OCI-LY3 (cell line): ENCODE results near the gene DIRAS2.

Experiments used
- H2AFZ ChIP-seq: fragments of 200-600, 300-600 bp; shearing (Covaris generic); 2 replicates; pipeline ENCODE4 v1.6.0; 2014; ENCODE audit warnings: antibody characterized with exemption, low read depth, low read length
- H3K27ac ChIP-seq: fragments of 200-600, 300-600 bp; sonication (generic); 2 replicates; pipeline ENCODE4 v1.5.1; 2014; ENCODE audit warnings: mild to moderate bottlenecking, low read length, moderate library complexity, mixed read lengths
- H3K27me3 ChIP-seq: fragments of 200-600, 300-600 bp; sonication (generic); 2 replicates; pipeline ENCODE4 v1.6.1; 2014; ENCODE audit warnings: low read depth, low read length, mixed read lengths
- H3K36me3 ChIP-seq: fragments of 200-600, 300-600 bp; sonication (generic); replicated peaks from 2 replicates; pipeline ENCODE3; 2014; ENCODE audit warnings: low read depth, low read length, mixed read lengths
- H3K4me1 ChIP-seq: fragments of 300-600, 200-600 bp; sonication (generic); 2 replicates; pipeline ENCODE4 v1.6.1; 2014; ENCODE audit warnings: low read length, mixed read lengths
- H3K4me2 ChIP-seq: fragments of 200-600, 300-600 bp; sonication (generic); 2 replicates; pipeline ENCODE4 v1.6.1; 2014; ENCODE audit warnings: low read length, mixed read lengths
- H3K4me3 ChIP-seq: fragments of 300-600, 200-600 bp; sonication (generic); 2 replicates; pipeline ENCODE4 v1.5.1; 2014; ENCODE audit warnings: antibody characterized with exemption, mild to moderate bottlenecking, low read length, moderate library complexity
- H3K79me2 ChIP-seq: fragments of 300-600, 200-600 bp; shearing (Covaris generic); 2 replicates; pipeline ENCODE4 v1.6.1; 2014; ENCODE audit warnings: mild to moderate bottlenecking, low read length, mixed read lengths
- H3K9ac ChIP-seq: fragments of 300-600, 200-600 bp; shearing (Covaris generic); 2 replicates; pipeline ENCODE4 v1.6.0; 2014; ENCODE audit warnings: mild to moderate bottlenecking, low read length, moderate library complexity
- H3K9me3 ChIP-seq: fragments of 200-600, 300-600 bp; shearing (Covaris generic); 2 replicates; pipeline ENCODE4 v1.6.1; 2014; ENCODE audit warnings: low read length, mixed read lengths; ENCODE audit not compliant: insufficient read depth
- H4K20me1 ChIP-seq: fragments of 200-600, 300-600 bp; sonication (generic); 2 replicates; pipeline ENCODE4 v1.6.1; 2016; ENCODE audit warnings: low read length, mixed read lengths; ENCODE audit not compliant: insufficient read depth
- EZH2phosphoT487 ChIP-seq: fragments of 200-600 bp; shearing (Covaris generic); IDR thresholded peaks from 2 replicates; pipeline ENCODE4 v1.6.1; 2018; ENCODE audit warnings: antibody characterized with exemption, mixed run types, low read depth
- TF ChIP-seq, protein P1 (sequence below): fragments of 200-600, 300-600 bp; sonication (generic); IDR thresholded peaks from 2 replicates; pipeline ENCODE4 v1.5.1; 2014; ENCODE audit warnings: antibody characterized with exemption, low read length, low read depth

Gene DIRAS2

DNA sequence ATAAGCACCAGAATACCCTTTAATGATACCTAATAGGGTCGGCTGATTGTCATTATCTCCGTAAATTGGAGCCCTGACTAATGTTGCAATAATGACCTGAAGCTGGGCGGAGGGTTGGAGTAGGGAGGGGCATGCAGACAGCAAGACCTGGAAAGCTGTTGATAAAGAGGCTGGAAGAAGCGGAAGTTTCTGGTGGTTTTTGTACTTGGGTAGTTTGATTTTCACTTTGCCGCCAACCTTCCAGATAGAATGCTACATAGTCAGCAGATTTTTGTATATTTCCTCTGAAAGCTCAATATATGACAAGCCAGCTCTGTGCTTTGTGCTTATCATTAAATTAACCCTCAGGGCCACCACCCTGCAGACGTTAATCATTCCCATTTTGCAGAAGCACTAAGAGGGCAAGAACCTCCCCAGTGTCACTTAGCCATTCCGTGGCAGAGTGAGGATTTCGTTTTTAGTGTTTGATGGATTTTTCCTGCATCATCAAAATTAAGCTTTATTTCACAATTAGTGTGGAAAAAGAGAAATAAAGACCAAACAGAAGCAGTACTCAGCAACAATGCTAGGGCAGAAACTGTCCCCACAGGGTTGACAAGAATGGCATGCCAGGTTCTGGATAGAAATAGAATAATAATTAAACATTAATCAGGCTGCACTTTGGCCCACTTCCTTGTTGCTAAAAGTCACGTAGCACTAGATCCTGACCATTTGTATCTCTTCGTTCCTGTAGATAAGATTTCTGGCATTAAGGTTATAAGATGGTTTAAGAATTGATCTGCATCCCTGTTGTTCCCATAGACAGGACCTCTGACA lies 34.7 kb downstream of the DIRAS2 start:
- Histone ChIP-seq H3K9ac (no peak overlapping the region), H3K4me2 (no peak overlapping the region), H3K4me1 (no peaks in the 10 kb centered on the region), H3K4me3 (no peak overlapping the region), H3K27ac (no peak overlapping the region), H3K36me3 (no peaks in the 10 kb centered on the region), H3K27me3 (peaks cover 18% of the 10 kb centered on the region; the same call in 1 of the 2 replicates), H4K20me1 (no peaks in the 10 kb centered on the region), H2AFZ (no peak overlapping the region), H3K9me3 (no peaks in the 10 kb centered on the region), H3K79me2 (no peaks in the 10 kb centered on the region)
- TF ChIP-seq, protein P1, sequence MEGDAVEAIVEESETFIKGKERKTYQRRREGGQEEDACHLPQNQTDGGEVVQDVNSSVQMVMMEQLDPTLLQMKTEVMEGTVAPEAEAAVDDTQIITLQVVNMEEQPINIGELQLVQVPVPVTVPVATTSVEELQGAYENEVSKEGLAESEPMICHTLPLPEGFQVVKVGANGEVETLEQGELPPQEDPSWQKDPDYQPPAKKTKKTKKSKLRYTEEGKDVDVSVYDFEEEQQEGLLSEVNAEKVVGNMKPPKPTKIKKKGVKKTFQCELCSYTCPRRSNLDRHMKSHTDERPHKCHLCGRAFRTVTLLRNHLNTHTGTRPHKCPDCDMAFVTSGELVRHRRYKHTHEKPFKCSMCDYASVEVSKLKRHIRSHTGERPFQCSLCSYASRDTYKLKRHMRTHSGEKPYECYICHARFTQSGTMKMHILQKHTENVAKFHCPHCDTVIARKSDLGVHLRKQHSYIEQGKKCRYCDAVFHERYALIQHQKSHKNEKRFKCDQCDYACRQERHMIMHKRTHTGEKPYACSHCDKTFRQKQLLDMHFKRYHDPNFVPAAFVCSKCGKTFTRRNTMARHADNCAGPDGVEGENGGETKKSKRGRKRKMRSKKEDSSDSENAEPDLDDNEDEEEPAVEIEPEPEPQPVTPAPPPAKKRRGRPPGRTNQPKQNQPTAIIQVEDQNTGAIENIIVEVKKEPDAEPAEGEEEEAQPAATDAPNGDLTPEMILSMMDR: no peak
- TF ChIP-seq EZH2phosphoT487: no peak

DNA sequence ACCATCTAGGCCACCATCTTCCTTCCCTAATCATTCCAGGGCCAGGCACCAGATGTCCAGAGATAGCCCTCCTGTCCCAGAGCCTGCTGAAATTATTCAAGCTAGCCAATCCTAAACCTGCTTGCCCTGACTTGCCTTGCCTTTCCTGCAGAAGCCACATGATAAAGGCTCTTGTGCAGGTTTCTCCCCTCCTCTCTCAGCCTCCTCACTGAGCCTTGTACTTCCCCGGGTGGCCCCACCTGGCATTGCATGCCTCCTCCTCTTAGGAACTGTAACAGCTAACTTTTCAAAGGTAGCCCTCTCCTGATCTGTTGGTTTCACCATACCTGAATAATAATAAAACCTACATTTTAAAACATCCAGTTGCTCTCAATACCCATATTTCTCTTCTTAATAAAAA lies 42.6 kb downstream of the DIRAS2 start:
- Histone ChIP-seq H3K4me2 (no peak overlapping the region), H3K4me3 (no peak overlapping the region), H3K9me3 (no peaks in the 10 kb centered on the region), H3K27ac (no peak overlapping the region), H3K79me2 (no peaks in the 10 kb centered on the region), H3K27me3 (peaks cover 10% of the 10 kb centered on the region; the same call in 1 of the 2 replicates), H3K36me3 (no peaks in the 10 kb centered on the region), H3K9ac (no peak overlapping the region), H2AFZ (no peak overlapping the region), H4K20me1 (no peaks in the 10 kb centered on the region), H3K4me1 (no peaks in the 10 kb centered on the region)
- TF ChIP-seq, protein P1: no peak

DNA sequence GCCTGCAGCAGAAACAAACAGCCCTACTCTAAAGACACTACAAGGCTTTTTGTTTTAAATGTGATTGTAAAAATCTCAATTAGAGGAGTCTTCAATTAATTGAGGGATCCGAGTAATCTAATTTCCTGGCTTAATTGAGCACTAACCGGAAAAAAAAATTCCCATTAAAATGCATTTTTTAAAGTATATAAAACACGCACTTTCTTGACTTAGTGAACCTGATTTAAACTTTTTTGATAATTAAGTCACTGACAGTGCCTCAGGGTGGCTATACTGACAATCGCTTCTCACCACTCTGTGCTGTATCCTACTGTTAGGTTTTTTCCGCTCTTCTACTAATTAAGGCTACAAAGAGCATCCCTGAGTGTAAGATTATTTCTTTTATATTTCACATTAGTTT lies 44.4 kb downstream of the DIRAS2 start:
- no peaks in the 10 kb centered on the region for H3K79me2 ChIP-seq
- H2AFZ ChIP-seq: no peak overlapping the region
- H3K4me2 ChIP-seq: no peak overlapping the region
- no peaks in the 10 kb centered on the region for H4K20me1 ChIP-seq
- H3K36me3 ChIP-seq: no peaks in the 10 kb centered on the region
- 0 out of 2 replicates have a peak, but pooled peaks cover 4% of the 10 kb centered on the region for H3K27me3 ChIP-seq
- no peak overlapping the region for H3K4me3 ChIP-seq
- no peak overlapping the region for H3K27ac ChIP-seq
- no peaks in the 10 kb centered on the region for H3K4me1 ChIP-seq
- H3K9ac ChIP-seq: no peak overlapping the region
- H3K9me3 ChIP-seq: no peaks in the 10 kb centered on the region
- TF ChIP-seq EZH2phosphoT487: no peak
- TF ChIP-seq, protein P1: no peak

DNA sequence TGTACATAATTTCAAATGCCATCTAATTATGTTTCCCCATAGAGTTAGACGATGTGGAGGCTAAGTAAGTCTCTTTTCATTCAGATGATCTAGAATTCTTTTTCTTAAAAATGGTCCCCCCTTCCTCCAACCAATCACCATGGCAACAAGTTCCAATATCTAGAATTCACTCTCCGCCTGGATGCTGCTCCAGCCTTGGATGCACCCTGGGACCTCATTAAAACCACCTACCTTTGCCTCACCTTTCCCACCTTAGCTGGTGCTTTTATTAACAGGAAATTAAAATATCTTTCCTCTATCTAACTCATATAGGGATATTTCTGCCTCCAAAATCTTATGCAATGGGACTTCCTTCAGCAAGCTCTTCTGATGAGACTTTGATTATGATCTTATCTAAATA lies 49.0 kb downstream of the DIRAS2 start:
- peaks cover 3% of the 10 kb centered on the region; the same call in 1 of the 2 replicates for H3K27me3 ChIP-seq
- H3K27ac ChIP-seq: no peak overlapping the region
- TF ChIP-seq, protein P1: no peak
- TF ChIP-seq EZH2phosphoT487: no peak
- no peaks in the 10 kb centered on the region for H4K20me1 ChIP-seq
- no peak overlapping the region for H2AFZ ChIP-seq
- no peak overlapping the region for H3K9ac ChIP-seq
- no peaks in the 10 kb centered on the region for H3K9me3 ChIP-seq
- no peaks in the 10 kb centered on the region for H3K79me2 ChIP-seq
- H3K4me1 ChIP-seq: no peaks in the 10 kb centered on the region
- H3K4me2 ChIP-seq: no peak overlapping the region
- H3K4me3 ChIP-seq: no peak overlapping the region
- no peaks in the 10 kb centered on the region for H3K36me3 ChIP-seq
